HCT116 (cell line): Measurements from ENCODE around the gene PLEKHM1. TPM values are rescaled to one million over a fixed set of nuclear protein-coding genes. Genes with fewer than 3 reads are reported as not detected.

Experiments
- ATAC-seq: fragments of 200-7000 bp; cut with Tn5 transposase; 2 replicates; pipeline ENCODE4 v1.9.1; 2020; ENCODE audit warnings: mild to moderate bottlenecking, moderate library complexity
- BruUV-seq: library from RNA; stranded (reverse); fragments of 400-500 nt; replicated peaks from 2 replicates; lab custom pipeline; 2021; lab: Mats Ljungman, UMichigan
- CTCF ChIA-PET: fragments of 300-600 bp; sonication (Branson Sonifier 250); formaldehyde crosslinking; loops from one replicate; lab custom pipeline; 2021; ENCODE audit warnings: antibody characterized with exemption; lab: Charles Lee
- POLR2A ChIA-PET: fragments of 300-600, 350-600 bp; sonication (Branson Sonifier 250); formaldehyde crosslinking; loops from one replicate; lab custom pipeline; 2021; ENCODE audit warnings: antibody characterized with exemption; lab: Charles Lee
- RAD21 ChIA-PET, 2 experiments: fragments of 300-600 bp; sonication (Branson Sonifier 250); formaldehyde crosslinking; loops; one replicate each; lab custom pipeline; 2023; ENCODE audit warnings: low total read pairs in 2 of 2; ENCODE audit not compliant: uncharacterized antibody in 2 of 2, unreplicated experiment in 2 of 2, low non-redundant PET in 1 of 2; lab: Charles Lee
- DNase-seq: peaks from one replicate; pipeline ENCODE4 v3.0.0-alpha.2; 2010; ENCODE audit warnings: low read depth, low spot score
- H2AFZ ChIP-seq: fragments of 200-600 bp; shearing (Covaris generic), sonication (generic); 2 replicates; pipeline ENCODE4 v1.6.1; 2017; ENCODE audit warnings: low read depth, mixed run types, mixed read lengths, antibody characterized with exemption, low read length; ENCODE audit not compliant: poor library complexity, severe bottlenecking
- H3K27ac ChIP-seq: 2 replicates; pipeline ENCODE4 v1.5.1; 2012; ENCODE audit warnings: low read depth, low read length
- H3K27me3 ChIP-seq: fragments of 200-600 bp; sonication (generic); 2 replicates; pipeline ENCODE4 v1.6.1; 2016; ENCODE audit warnings: mixed run types, low read length, mixed read lengths; ENCODE audit not compliant: insufficient read depth
- H3K36me3 ChIP-seq, 2 experiments: fragments of 200-500 bp in 1 of 2; fragments of 200-600 bp in 1 of 2; sonication (Bioruptor generic) in 1 of 2; sonication (generic) in 1 of 2; 2 replicates each; pipeline versions ENCODE4 v1.5.1 to v1.6.1; 2014 to 2016; ENCODE audit warnings: low read length in 2 of 2, inconsistent platforms in 1 of 2, mixed read lengths in 1 of 2, mixed run types in 1 of 2; ENCODE audit not compliant: insufficient read depth in 2 of 2, control insufficient read depth in 1 of 2
- H3K4me1 ChIP-seq, 2 experiments: fragments of 200-600 bp in 1 of 2; sonication (generic) in 1 of 2; 2 replicates each; pipeline versions ENCODE4 v1.5.1 to v1.6.1; 2012 to 2017; ENCODE audit warnings: low read length in 2 of 2, inconsistent platforms in 1 of 2, mild to moderate bottlenecking in 1 of 2, mixed read lengths in 1 of 2, mixed run types in 1 of 2, moderate library complexity in 1 of 2; ENCODE audit not compliant: insufficient read depth in 2 of 2, control insufficient read depth in 1 of 2
- H3K4me2 ChIP-seq: fragments of 200-600 bp; sonication (generic); 2 replicates; pipeline ENCODE4 v1.6.1; 2017; ENCODE audit warnings: mixed run types, low read length, mixed read lengths
- H3K4me3 ChIP-seq, 2 experiments: fragments of 200-600 bp in 1 of 2; sonication (generic) in 1 of 2; replicated peaks in 1 of 2; 2 replicates each; pipeline ENCODE4 v1.5.1; 2011 to 2016; ENCODE audit warnings: low read length in 2 of 2, control low read depth in 1 of 2, low read depth in 1 of 2, mild to moderate bottlenecking in 1 of 2, mixed read lengths in 1 of 2, mixed run types in 1 of 2
- H3K79me2 ChIP-seq: fragments of 200-600 bp; sonication (generic); 2 replicates; pipeline ENCODE4 v1.6.1; 2017; ENCODE audit warnings: mild to moderate bottlenecking, mixed run types, low read length, moderate library complexity, mixed read lengths; ENCODE audit not compliant: insufficient read depth
- H3K9ac ChIP-seq: fragments of 200-600 bp; sonication (generic); 2 replicates; pipeline ENCODE4 v1.6.1; 2016; ENCODE audit warnings: low read length, mixed read lengths
- H3K9me2 ChIP-seq: fragments of 200-600 bp; sonication (generic), shearing (Covaris generic); 2 replicates; pipeline ENCODE4 v1.6.1; 2017; ENCODE audit warnings: mixed run types, mild to moderate bottlenecking, moderate library complexity; ENCODE audit not compliant: insufficient read depth
- H3K9me3 ChIP-seq, 2 experiments: fragments of 200-500 bp in 1 of 2; fragments of 200-600 bp in 1 of 2; sonication (Bioruptor generic) in 1 of 2; sonication (generic) in 1 of 2; 2 replicates each; pipeline ENCODE4 v1.6.1; 2014 to 2017; ENCODE audit warnings: low read length in 2 of 2, mixed read lengths in 2 of 2, inconsistent platforms in 1 of 2, low read depth in 1 of 2, mild to moderate bottlenecking in 1 of 2, mixed run types in 1 of 2, moderate library complexity in 1 of 2; ENCODE audit not compliant: control insufficient read depth in 1 of 2, insufficient read depth in 1 of 2
- H4K20me1 ChIP-seq: fragments of 200-600 bp; sonication (generic), shearing (Covaris generic); 2 replicates; pipeline ENCODE4 v1.6.1; 2017; ENCODE audit warnings: mixed run types, mild to moderate bottlenecking, moderate library complexity; ENCODE audit not compliant: insufficient read depth
- CBX3 ChIP-seq: IDR thresholded peaks from 2 replicates; pipeline ENCODE4 v1.6.1; 2012; ENCODE audit warnings: low read depth
- CEBPB ChIP-seq: IDR thresholded peaks from 2 replicates; pipeline ENCODE4 v1.6.1; 2012; ENCODE audit warnings: low read depth
- EGR1 ChIP-seq: IDR thresholded peaks from 2 replicates; pipeline ENCODE4 v1.6.1; 2012; ENCODE audit warnings: low read depth
- JUND ChIP-seq: IDR thresholded peaks from 2 replicates; pipeline ENCODE4 v1.6.1; 2012
- POLR2A ChIP-seq: IDR thresholded peaks from 2 replicates; pipeline ENCODE4 v1.7.0; 2011; ENCODE audit warnings: borderline replicate concordance; ENCODE audit not compliant: insufficient read depth, insufficient read length; ENCODE audit errors: extremely low read depth
- POLR2AphosphoS5 ChIP-seq: IDR thresholded peaks from 2 replicates; pipeline ENCODE4 v1.6.1; 2011; ENCODE audit warnings: mild to moderate bottlenecking, low read depth, low read length, moderate library complexity
- SIN3A ChIP-seq: IDR thresholded peaks from 2 replicates; pipeline ENCODE4 v1.6.1; 2012; ENCODE audit warnings: low read depth
- ZFX ChIP-seq: fragments of 450-650 bp; IDR thresholded peaks from 2 replicates; pipeline ENCODE4 v1.6.1; 2017
- intact Hi-C: fragments of 100-400 bp; cut with micrococcal nuclease; formaldehyde crosslinking; loops from 2 replicates; pipeline ENCODE4 v1.10.0; 2022
- total RNA-seq: library from RNA; stranded (reverse); gene quantifications from one replicate; pipeline ENCODE4 v1.2.1, GENCODE V29; 2021; ENCODE audit not compliant: unreplicated experiment
- TF ChIP-seq, protein P1 (sequence below): IDR thresholded peaks from 2 replicates; pipeline ENCODE4 v1.6.1; 2012; ENCODE audit warnings: low read depth
- TF ChIP-seq, protein P2 (sequence below), 3 experiments: fragments of 200-600 bp in 1 of 3; sonication (generic) in 1 of 3; IDR thresholded peaks in 2 of 3; conservative IDR thresholded peaks in 1 of 3; 2 replicates each; pipeline ENCODE4 v1.5.1; 2012 to 2017; ENCODE audit warnings: low read depth in 2 of 3, low read length in 2 of 3, antibody characterized with exemption in 1 of 3, borderline replicate concordance in 1 of 3, control low read depth in 1 of 3, mild to moderate bottlenecking in 1 of 3, mixed read lengths in 1 of 3, mixed run types in 1 of 3, moderate library complexity in 1 of 3; ENCODE audit not compliant: insufficient read depth in 1 of 3

The PLEKHM1 gene
- total RNA-seq, 1 experiment from 2014 or later = 32.8 TPM

DNA sequence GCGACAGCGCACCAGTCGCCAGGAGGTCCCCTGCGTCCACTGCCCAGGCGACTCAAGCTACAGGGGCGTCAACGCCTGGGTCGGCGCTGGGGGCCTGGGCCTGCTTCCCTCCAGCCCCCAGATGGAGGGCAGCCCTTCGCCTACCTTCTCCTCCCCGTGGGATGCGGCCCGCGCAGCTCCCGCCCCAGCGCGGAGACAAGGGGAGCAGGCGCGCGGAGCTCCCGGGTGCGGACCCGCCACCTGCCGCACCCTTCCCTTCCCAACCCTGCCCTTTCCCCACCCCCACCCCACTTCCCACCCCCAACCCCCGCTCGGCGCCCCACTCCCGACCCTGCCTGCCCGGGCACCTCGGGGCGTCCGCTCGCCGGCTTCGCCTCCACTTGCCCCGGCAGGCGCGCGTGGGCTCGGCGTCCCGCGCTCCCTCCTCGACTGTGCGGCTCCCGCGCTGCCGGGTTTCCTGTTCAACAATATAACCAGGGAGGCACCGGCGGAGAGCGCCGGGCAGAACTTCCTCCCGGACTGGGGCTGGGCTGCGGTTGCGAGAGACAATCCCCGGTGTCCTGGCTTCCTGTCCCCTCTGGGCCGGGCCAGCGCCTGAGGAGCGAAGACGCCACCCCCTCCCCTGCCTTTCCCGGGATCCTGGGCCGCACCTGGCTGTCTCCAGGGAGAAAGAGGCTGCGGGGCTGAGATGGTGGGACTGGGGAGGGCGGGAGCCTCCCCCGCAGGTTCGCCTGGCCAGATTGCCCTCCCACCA is 57.9 kb downstream of the PLEKHM1 start, which contains the start of gene ARHGAP27:
TSS of gene ARHGAP27 (minus strand) at position 466 of the 754 bp plus-strand sequence. CDS start 2,591 bp downstream, outside the sequence.
- CTCF ChIA-PET = no interaction called here
- peak within 1 kb of the TSS; percentile 72 to 79 for H3K4me3 ChIP-seq
- RAD21 ChIA-PET = no interaction called here
- ATAC-seq = peak; percentile 6
- H3K79me2 ChIP-seq = no peaks in the 10 kb centered on the region
- H4K20me1 ChIP-seq = no peaks in the 10 kb centered on the region
- H3K27ac ChIP-seq = peak within 1 kb of the TSS; percentile 51; the same call in 1 of the 2 replicates
- H2AFZ ChIP-seq = peak within 1 kb of the TSS; percentile 59
- intact Hi-C loops = no loop called here
- no peaks in the 10 kb centered on the region for H3K9me3 ChIP-seq
- H3K9ac ChIP-seq = peak within 1 kb of the TSS; percentile 71
- no peaks in the 10 kb centered on the region for H3K9me2 ChIP-seq
- POLR2A ChIA-PET = interaction anchor here (0.6 to 0.8 kb wide), 2 partner anchors 50 to 181 kb away, joined by 4 read pairs; no protein-coding TSS in a partner anchor
- TF ChIP-seq CBX3 (no peak), CEBPB (no peak), EGR1 (no peak)
- DNase-seq = no peak
- no TSS peak for BruUV-seq
- H3K4me2 ChIP-seq = peak within 1 kb of the TSS; percentile 100
- no peaks in the 10 kb centered on the region for H3K27me3 ChIP-seq
- no peaks in the 10 kb centered on the region for H3K36me3 ChIP-seq
- peaks cover 10 to 40% of the 10 kb centered on the region in 2 experiments for H3K4me1 ChIP-seq

DNA sequence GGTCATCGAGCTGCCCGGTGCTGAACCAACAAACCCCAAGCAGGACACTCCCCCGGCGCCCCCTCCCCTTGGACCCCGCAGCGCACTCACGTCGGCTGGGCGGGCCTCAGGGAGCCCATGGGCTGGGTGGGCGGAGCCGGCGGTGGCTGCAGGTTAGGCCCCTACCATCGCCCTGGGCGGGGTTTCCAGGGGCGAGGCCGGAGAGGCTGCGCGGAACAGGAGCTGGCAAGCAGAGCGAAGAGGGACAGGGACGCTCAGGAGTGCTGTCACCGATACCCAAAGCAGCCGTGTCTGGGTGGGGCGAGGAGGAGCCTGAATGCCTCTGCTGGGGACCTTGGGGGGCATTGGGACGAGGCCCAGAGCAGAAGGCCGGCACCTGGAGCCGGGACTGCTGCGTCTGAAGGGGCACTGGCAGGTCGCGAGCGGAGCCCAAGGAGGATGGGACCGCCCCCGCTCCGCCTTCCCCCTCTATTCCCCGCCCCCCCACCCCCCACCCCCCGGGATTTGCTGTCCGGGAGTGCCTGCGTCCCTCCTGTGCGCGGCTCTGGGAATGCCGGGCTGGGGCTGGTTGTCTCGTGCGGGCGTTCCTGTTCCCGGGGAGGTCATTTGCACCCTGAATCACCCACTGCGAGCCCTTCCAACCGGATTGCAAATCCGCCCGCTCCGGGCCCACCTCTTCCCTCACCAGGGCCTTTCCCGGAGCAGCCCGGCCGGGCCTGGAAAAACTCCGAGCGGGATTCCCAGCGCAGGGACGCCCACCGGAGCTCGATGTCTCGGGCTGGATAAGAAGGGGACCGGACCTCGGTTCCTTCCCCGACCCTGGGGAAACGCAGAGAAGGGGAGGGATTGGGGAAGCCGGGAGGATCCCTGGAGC is 58.8 kb downstream of the PLEKHM1 start:
- no TSS peak for BruUV-seq
- H3K4me2 ChIP-seq = peak overlapping the region; percentile 100
- no peaks in the 10 kb centered on the region for H4K20me1 ChIP-seq
- H2AFZ ChIP-seq = peak overlapping the region; percentile 59
- H3K36me3 ChIP-seq = no peaks in the 10 kb centered on the region
- H3K27me3 ChIP-seq = no peaks in the 10 kb centered on the region
- peaks cover 10 to 41% of the 10 kb centered on the region in 2 experiments for H3K4me1 ChIP-seq
- TF ChIP-seq CBX3 (no peak), POLR2AphosphoS5 (peak; percentile 87), POLR2A (peak; percentile 53), SIN3A (no peak), JUND (no peak), ZFX (0 out of 2 replicates have a peak, but pooled peaks have one; percentile 42)
- TF ChIP-seq, protein P1, sequence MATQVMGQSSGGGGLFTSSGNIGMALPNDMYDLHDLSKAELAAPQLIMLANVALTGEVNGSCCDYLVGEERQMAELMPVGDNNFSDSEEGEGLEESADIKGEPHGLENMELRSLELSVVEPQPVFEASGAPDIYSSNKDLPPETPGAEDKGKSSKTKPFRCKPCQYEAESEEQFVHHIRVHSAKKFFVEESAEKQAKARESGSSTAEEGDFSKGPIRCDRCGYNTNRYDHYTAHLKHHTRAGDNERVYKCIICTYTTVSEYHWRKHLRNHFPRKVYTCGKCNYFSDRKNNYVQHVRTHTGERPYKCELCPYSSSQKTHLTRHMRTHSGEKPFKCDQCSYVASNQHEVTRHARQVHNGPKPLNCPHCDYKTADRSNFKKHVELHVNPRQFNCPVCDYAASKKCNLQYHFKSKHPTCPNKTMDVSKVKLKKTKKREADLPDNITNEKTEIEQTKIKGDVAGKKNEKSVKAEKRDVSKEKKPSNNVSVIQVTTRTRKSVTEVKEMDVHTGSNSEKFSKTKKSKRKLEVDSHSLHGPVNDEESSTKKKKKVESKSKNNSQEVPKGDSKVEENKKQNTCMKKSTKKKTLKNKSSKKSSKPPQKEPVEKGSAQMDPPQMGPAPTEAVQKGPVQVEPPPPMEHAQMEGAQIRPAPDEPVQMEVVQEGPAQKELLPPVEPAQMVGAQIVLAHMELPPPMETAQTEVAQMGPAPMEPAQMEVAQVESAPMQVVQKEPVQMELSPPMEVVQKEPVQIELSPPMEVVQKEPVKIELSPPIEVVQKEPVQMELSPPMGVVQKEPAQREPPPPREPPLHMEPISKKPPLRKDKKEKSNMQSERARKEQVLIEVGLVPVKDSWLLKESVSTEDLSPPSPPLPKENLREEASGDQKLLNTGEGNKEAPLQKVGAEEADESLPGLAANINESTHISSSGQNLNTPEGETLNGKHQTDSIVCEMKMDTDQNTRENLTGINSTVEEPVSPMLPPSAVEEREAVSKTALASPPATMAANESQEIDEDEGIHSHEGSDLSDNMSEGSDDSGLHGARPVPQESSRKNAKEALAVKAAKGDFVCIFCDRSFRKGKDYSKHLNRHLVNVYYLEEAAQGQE = no peak
- TF ChIP-seq, protein P2, sequence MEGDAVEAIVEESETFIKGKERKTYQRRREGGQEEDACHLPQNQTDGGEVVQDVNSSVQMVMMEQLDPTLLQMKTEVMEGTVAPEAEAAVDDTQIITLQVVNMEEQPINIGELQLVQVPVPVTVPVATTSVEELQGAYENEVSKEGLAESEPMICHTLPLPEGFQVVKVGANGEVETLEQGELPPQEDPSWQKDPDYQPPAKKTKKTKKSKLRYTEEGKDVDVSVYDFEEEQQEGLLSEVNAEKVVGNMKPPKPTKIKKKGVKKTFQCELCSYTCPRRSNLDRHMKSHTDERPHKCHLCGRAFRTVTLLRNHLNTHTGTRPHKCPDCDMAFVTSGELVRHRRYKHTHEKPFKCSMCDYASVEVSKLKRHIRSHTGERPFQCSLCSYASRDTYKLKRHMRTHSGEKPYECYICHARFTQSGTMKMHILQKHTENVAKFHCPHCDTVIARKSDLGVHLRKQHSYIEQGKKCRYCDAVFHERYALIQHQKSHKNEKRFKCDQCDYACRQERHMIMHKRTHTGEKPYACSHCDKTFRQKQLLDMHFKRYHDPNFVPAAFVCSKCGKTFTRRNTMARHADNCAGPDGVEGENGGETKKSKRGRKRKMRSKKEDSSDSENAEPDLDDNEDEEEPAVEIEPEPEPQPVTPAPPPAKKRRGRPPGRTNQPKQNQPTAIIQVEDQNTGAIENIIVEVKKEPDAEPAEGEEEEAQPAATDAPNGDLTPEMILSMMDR (IDR thresholded peaks at IDR 0.05 in 2 of 3, conservative IDR thresholded peaks at IDR 0.05 in 1 of 3; ENCODE audit: borderline replicate concordance in 1 of 3, insufficient read depth in 1 of 3, low read depth in 2 of 3, low read length in 2 of 3) = no peak
- no peaks in the 10 kb centered on the region for H3K9me2 ChIP-seq
- ATAC-seq (peak; percentile 89), DNase-seq (peak; percentile 87)
- H3K4me3 ChIP-seq = peak overlapping the region; percentile 72 to 79
- ChIA-PET POLR2A (interaction anchor here (0.8 kb wide), 1 partner anchor 180 kb away, joined by 4 read pairs; no protein-coding TSS in a partner anchor), RAD21 (no interaction called here), CTCF (interaction anchor here (0.6 kb wide), 1 partner anchor 208 kb away, joined by 3 read pairs; no protein-coding TSS in a partner anchor)
- peak overlapping the region; percentile 71 for H3K9ac ChIP-seq
- H3K27ac ChIP-seq = peak overlapping the region; percentile 51; the same call in 1 of the 2 replicates
- H3K9me3 ChIP-seq = no peaks in the 10 kb centered on the region
- intact Hi-C loops = no loop called here
- H3K79me2 ChIP-seq = no peaks in the 10 kb centered on the region
